SKM-1 (cell line): ENCODE results near the gene PSMB2.

Experiments used
- DNase-seq: peaks from one replicate; lab custom pipeline; 2025; ENCODE audit not compliant: unreplicated experiment; lab: John Stamatoyannopoulos, UW

The PSMB2 gene

GRCh38 chr1:35573198-35574124, 67.9 kb downstream of the PSMB2 start, which contains the start of gene TFAP2E:
TFAP2E (plus strand) TSS chr1:35573314; CDS start chr1:35573578, 264 bp downstream.
- DNase-seq: no peak

GRCh38 chr1:35572296-35572695, 69.0 kb downstream of the PSMB2 start:
- DNase-seq: no peak

- DNase-seq: no peak
Observed at GRCh38 chr1:35571263-35571662, 70.1 kb downstream of the PSMB2 start.

DNA sequence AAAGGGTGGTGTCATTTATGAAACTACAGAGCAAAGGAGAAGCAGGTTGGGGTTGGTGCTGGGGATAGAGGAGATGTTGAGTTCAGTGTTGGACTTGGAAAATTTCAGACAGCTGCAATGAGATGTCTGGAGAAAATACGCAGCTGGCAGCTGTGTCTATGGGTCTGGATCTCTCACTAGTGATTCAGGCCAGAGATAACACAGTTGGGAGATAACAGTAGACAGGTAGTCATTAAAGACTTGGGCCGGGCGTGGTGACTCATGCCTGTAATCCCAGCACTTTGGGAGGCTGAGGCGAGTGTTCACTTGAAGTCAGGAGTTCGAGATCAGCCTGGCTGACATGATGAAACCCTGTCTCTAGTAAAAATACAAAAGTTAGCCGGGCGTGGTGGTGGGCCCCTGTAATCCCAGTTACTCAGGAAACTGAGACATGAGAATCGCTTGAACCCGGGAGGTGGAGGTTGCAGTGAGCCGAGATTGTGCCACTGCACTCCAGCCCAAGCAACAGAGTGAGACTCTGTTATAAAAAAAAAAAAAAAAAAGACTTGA, 70.7 kb downstream of the PSMB2 start:
- no peak for DNase-seq

- DNase-seq: no peak
Observed at GRCh38 chr1:35569936-35570335, 71.4 kb downstream of the PSMB2 start.

GRCh38 chr1:35568975-35569395, 72.3 kb downstream of the PSMB2 start:
- peak; percentile 50 for DNase-seq

GRCh38 chr1:35567947-35568558, 73.3 kb downstream of the PSMB2 start:
- no peak for DNase-seq

DNA sequence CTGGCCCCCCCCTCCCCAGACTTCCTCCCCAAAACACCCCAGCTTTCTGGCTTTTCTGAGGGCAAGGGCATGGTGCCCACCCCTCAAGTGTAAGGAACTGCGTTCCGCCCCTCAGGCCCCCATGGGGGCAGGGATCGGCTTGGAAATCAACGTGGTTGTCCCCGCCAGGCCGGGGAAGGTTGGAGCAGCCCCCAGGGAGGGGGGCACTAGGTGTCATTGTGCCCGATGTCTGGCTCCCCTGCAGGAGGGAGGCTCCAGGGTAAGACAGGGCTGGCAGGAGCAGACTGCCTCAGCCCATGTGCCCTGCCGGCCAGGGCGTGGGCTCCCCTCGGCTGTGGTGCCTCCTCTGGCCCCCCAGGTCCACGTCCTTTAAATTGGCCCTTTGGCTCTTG, 75.6 kb downstream of the PSMB2 start:
- DNase-seq: no peak

GRCh38 chr1:35564884-35565741, 76.2 kb downstream of the PSMB2 start:
- DNase-seq: no peak

GRCh38 chr1:35564037-35564883, 77.1 kb downstream of the PSMB2 start:
- peak; percentile 42 for DNase-seq

GRCh38 chr1:35563166-35563565, 78.2 kb downstream of the PSMB2 start:
- DNase-seq: no peak

DNA sequence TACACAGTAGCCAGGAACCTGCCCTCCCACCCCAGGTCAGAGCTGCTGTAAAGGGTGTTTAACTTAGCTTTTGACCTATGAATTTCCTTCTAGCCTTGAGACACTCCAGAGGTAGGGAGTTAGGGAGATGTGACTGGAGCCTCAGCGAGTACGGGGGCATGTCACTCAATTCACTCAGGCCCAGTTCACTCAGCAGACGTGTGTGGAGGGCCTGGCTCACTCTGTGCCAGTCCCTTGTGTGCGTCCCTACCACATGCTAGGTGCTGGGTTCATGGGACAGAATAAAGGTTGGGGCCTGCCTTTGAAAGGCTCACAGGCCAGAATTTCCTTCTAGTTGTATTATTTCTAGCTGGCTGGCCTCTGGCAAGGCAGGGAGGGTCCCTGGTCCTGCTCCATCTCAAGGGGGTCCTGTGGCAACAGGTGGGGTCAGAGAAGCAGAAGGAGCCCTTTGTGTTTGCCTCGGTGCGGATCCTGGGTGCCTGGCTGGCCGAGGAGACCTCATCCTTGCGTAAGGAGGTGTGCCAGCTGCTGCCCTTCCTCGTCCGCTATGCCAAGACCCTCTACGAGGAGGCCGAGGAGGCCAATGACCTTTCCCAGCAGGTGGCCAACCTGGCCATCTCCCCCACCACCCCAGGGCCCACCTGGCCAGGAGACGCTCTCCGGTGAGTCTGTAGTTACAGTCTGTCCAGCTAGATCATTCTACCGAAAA, 79.2 kb downstream of the PSMB2 start:
- no peak for DNase-seq

DNA sequence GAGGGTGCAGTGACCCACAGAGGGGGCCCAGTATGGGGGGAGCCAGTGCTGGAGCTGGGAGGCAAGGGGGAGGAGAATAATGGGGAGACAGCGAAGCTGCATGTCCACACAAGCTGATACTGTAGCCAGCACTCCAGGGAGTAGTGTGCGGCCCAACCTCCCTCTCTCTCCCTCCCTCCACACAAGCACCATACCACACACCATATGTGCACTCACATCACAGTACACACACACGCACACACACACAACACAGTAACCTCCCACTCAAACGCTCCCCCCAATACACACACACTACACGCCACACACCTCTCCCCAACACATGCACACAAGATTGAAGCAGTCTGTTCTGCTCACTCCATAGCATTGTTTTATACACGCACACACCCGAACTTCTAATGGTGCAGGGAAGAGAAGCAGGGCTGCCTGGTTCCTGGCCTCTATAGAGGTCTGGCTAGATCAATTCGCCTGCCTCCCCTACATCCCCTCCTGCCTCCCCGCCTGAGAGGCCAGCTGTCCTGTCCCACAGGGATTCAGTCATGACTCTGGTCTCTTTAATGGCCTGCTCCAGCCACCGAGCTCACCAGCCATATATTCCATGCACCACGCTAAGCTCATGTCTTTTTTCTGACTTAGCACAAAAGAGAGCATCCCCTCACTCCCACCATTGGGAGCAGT, 79.9 kb downstream of the PSMB2 start:
- no peak for DNase-seq

DNA sequence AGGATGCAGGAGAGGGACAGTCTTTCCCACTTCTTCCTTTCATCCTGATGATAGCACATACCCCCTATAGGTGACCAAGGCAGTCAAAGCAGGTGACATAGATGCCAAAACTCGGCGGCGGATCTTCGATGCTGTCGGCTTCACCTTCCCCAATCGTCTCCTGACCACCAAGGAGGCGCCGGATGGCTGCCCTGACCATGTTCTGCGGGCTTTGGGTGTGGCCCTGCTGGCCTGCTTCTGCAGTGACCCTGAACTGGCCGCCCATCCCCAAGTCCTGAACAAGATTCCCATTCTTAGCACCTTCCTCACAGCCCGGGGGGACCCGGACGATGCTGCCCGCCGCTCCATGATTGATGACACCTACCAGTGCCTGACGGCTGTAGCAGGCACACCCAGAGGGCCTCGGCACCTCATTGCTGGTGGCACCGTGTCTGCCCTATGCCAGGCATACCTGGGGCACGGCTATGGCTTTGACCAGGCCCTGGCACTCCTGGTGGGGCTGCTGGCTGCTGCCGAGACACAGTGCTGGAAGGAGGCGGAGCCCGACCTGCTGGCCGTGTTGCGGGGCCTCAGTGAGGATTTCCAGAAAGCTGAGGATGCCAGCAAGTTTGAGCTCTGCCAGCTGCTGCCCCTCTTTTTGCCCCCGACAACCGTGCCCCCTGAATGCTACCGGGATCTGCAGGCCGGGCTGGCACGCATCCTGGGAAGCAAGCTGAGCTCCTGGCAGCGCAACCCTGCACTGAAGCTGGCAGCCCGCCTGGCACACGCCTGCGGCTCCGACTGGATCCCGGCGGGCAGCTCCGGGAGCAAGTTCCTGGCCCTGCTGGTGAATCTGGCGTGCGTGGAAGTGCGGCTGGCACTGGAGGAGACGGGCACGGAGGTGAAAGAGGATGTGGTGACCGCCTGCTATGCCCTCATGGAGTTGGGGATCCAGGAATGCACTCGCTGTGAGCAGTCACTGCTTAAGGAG, 80.8 kb downstream of the PSMB2 start:
- DNase-seq: no peak

- no peak for DNase-seq
Observed at GRCh38 chr1:35559317-35559944, 81.9 kb downstream of the PSMB2 start.

- no peak for DNase-seq
Observed at GRCh38 chr1:35558374-35559316, 82.7 kb downstream of the PSMB2 start.
